Prostate gland (tissue), 2 donors: ENCODE results near the gene TRIO.

ENCODE experiments used
- POLR2A ChIP-seq: fragments of 450-650 bp; IDR thresholded peaks from one replicate; pipeline ENCODE4 v1.6.1; 2016; ENCODE audit warnings: antibody characterized with exemption, mild to moderate bottlenecking
- POLR2AphosphoS5 ChIP-seq: sonication (generic); formaldehyde crosslinking; IDR thresholded peaks from one replicate; pipeline ENCODE4 v1.6.1; 2017; ENCODE audit warnings: antibody characterized with exemption
- TF ChIP-seq, protein P1 (sequence below), 4 experiments: fragments of 200-600 bp in 2 of 4; fragments of 450-650 bp in 2 of 4; sonication (generic) in 2 of 4; IDR thresholded peaks; 1 replicate in 3 of 4; 2 replicates in 1 of 4; pipeline ENCODE4 v1.5.1; 2016 to 2019; ENCODE audit warnings: antibody characterized with exemption in 4 of 4, mild to moderate bottlenecking in 2 of 4, moderate library complexity in 2 of 4

DNA sequence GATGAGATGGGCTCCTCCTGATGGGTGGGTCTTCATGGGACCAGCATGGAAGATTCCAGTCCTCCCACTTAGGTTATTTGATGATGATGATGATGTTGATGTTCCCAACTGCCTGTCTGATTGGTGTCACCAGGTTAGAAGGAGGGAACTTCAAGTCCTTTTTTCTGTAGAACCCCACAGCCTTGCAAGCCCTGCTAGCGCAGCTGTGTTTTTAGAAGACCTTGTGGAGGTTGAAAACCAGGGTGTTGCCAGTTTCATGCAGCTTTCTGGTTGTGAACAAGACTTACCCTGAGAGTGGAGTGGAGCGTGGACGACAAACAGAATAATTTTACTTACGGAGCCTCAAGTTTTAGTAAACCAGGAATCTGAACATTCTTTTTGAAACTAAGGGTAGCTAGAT is 83.0 kb downstream of the TRIO start:
- TF ChIP-seq, protein P1, sequence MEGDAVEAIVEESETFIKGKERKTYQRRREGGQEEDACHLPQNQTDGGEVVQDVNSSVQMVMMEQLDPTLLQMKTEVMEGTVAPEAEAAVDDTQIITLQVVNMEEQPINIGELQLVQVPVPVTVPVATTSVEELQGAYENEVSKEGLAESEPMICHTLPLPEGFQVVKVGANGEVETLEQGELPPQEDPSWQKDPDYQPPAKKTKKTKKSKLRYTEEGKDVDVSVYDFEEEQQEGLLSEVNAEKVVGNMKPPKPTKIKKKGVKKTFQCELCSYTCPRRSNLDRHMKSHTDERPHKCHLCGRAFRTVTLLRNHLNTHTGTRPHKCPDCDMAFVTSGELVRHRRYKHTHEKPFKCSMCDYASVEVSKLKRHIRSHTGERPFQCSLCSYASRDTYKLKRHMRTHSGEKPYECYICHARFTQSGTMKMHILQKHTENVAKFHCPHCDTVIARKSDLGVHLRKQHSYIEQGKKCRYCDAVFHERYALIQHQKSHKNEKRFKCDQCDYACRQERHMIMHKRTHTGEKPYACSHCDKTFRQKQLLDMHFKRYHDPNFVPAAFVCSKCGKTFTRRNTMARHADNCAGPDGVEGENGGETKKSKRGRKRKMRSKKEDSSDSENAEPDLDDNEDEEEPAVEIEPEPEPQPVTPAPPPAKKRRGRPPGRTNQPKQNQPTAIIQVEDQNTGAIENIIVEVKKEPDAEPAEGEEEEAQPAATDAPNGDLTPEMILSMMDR (IDR thresholded peaks at IDR 0.05) = no peak
- TF ChIP-seq POLR2A (no peak), POLR2AphosphoS5 (no peak)
